Neutrophil (primary cell): ENCODE data around the gene NKD1.

Experiments
- H3K27ac ChIP-seq: fragments of 200-600 bp; sonication (generic); 2 replicates; pipeline ENCODE4 v1.5.1; 2016; ENCODE audit warnings: mild to moderate bottlenecking, moderate library complexity
- H3K27me3 ChIP-seq: fragments of 200-600 bp; sonication (generic); 2 replicates; pipeline ENCODE4 v1.6.0; 2016; ENCODE audit warnings: mild to moderate bottlenecking
- H3K36me3 ChIP-seq: fragments of 200-600 bp; sonication (generic); 2 replicates; pipeline ENCODE4 v1.5.1; 2017
- H3K4me1 ChIP-seq, 2 experiments: fragments of 200-600 bp in 1 of 2; sonication (generic) in 1 of 2; 1 replicate in 1 of 2; 2 replicates in 1 of 2; pipeline versions ENCODE4 v1.5.1 to v1.6.1; 2013 to 2016; ENCODE audit warnings: low read depth in 1 of 2, low read length in 1 of 2, mild to moderate bottlenecking in 1 of 2, moderate library complexity in 1 of 2; ENCODE audit not compliant: control insufficient read depth in 1 of 2, insufficient read depth in 1 of 2
- H3K4me3 ChIP-seq, 2 experiments: fragments of 200-600 bp in 1 of 2; sonication (generic) in 1 of 2; 1 replicate in 1 of 2; 2 replicates in 1 of 2; pipeline ENCODE4 v1.5.1; 2013 to 2016; ENCODE audit warnings: low read depth in 1 of 2, low read length in 1 of 2, mild to moderate bottlenecking in 1 of 2, moderate library complexity in 1 of 2
- H3K9me3 ChIP-seq: fragments of 200-600 bp; sonication (generic); 2 replicates; pipeline ENCODE4 v1.5.1; 2016
- CTCF ChIP-seq: fragments of 200-600 bp; sonication (generic); IDR thresholded peaks from 2 replicates; pipeline ENCODE4 v1.5.1; 2016; ENCODE audit warnings: antibody characterized with exemption

NKD1 gene

GRCh38 chr16:50517450-50518252, 30.5 kb upstream of the NKD1 start:
- Histone ChIP-seq H3K36me3 (no peaks in the 10 kb centered on the region), H3K4me3 (no peak overlapping the region), H3K27me3 (peaks cover 15% of the 10 kb centered on the region), H3K27ac (no peak overlapping the region), H3K9me3 (no peaks in the 10 kb centered on the region), H3K4me1 (no peaks in the 10 kb centered on the region)
- TF ChIP-seq CTCF = no peak

DNA sequence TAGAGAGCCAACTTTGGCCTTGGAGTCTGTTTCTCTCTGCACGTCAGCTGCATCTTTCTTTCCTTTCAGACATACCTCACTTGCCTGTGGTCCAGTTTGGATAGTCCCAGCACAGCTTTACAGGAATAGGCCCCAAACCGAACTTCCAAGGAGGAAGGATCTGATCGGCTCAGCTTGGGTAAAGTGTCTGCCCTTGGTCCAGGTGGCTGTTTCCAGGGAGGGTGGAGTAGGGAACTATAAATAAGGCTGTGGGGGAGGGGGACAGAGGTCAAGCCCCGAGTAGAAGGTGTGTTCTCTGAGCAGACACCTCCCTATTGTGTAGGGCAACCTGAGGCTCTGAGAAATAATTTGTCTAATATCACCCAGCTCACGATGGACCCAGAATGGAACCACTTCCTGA, 29.2 kb upstream of the NKD1 start:
- Histone ChIP-seq H3K4me3 (no peak overlapping the region), H3K27me3 (peaks cover 21% of the 10 kb centered on the region), H3K27ac (no peak overlapping the region), H3K36me3 (no peaks in the 10 kb centered on the region), H3K4me1 (no peaks in the 10 kb centered on the region), H3K9me3 (no peaks in the 10 kb centered on the region)
- TF ChIP-seq CTCF = no peak

DNA sequence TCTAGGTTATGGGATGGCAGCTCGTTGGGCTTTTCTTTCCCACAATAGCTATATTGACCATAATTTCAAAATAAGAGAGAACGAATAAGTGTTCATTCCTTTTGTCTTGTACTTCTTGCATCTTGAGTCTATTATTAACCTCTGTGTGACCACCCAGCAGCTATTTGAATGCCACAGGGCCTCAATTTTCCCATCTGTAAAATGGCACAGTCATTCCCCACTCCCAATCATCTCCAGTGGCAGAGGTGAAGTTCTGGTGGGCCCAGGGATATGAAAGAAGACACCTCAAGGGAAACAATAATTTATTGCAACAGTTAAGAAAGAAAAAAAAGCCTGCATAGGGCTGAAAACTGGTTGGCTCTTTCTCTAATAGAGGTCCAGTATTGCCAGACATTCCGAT, 28.6 kb upstream of the NKD1 start:
- peaks cover 21% of the 10 kb centered on the region for H3K27me3 ChIP-seq
- H3K4me3 ChIP-seq = no peak overlapping the region
- H3K36me3 ChIP-seq = no peaks in the 10 kb centered on the region
- no peak for TF ChIP-seq CTCF
- H3K27ac ChIP-seq = no peak overlapping the region
- H3K9me3 ChIP-seq = no peaks in the 10 kb centered on the region
- H3K4me1 ChIP-seq = no peaks in the 10 kb centered on the region

GRCh38 chr16:50520451-50521245, 27.5 kb upstream of the NKD1 start:
- Histone ChIP-seq H3K36me3 (no peaks in the 10 kb centered on the region), H3K9me3 (no peaks in the 10 kb centered on the region), H3K27me3 (peaks cover 26% of the 10 kb centered on the region), H3K4me1 (no peaks in the 10 kb centered on the region), H3K27ac (no peak overlapping the region), H3K4me3 (no peak overlapping the region)
- TF ChIP-seq CTCF = no peak

- no peaks in the 10 kb centered on the region for H3K4me1 ChIP-seq
- no peaks in the 10 kb centered on the region for H3K9me3 ChIP-seq
- no peak overlapping the region for H3K27ac ChIP-seq
- TF ChIP-seq CTCF = no peak
- no peaks in the 10 kb centered on the region for H3K36me3 ChIP-seq
- peaks cover 26% of the 10 kb centered on the region for H3K27me3 ChIP-seq
- H3K4me3 ChIP-seq = no peak overlapping the region
Measured at GRCh38 chr16:50521246-50521900, 26.8 kb upstream of the NKD1 start.
